ENCODE data around the gene DEDD.
"Not testable (repeated sequence)": the region's sequence is repeated elsewhere in the genome, so short reads cannot be mapped to it uniquely, and the experiment has no call there.

The DEDD gene

GRCh38 chr1:161122967-161123366 is 9.5 kb downstream of the DEDD start:
- DNase-seq (ENCODE audit: low spot score) = no peak

GRCh38 chr1:161121834-161122233 is 10.6 kb downstream of the DEDD start:
- no peak for DNase-seq (ENCODE audit: low spot score)

GRCh38 chr1:161121042-161121650 is 11.3 kb downstream of the DEDD start:
- DNase-seq (ENCODE audit: low spot score) = no peak

GRCh38 chr1:161119092-161119903 is 13.2 kb downstream of the DEDD start:
- DNase-seq (ENCODE audit: low spot score) = no peak

GRCh38 chr1:161117759-161118581 is 14.5 kb downstream of the DEDD start, which contains the start of the genes NIT1 and PFDN2:
Gene NIT1, plus strand, starts transcription at chr1:161118105. Its CDS starts 72 bp downstream, at chr1:161118177.
Gene PFDN2, minus strand, starts transcription at chr1:161118037. Its CDS starts 11 bp downstream, at chr1:161118026.
- DNase-seq (ENCODE audit: low spot score) = peak; percentile 92

- not testable (repeated sequence) for DNase-seq (ENCODE audit: low spot score)
Measured at GRCh38 chr1:161115961-161116360, 16.5 kb downstream of the DEDD start.

- DNase-seq (ENCODE audit: low spot score) = no peak
Measured at GRCh38 chr1:161115132-161115711, 17.2 kb downstream of the DEDD start.

- no peak for DNase-seq (ENCODE audit: low spot score)
Measured at GRCh38 chr1:161114556-161114955, 17.9 kb downstream of the DEDD start.

GRCh38 chr1:161113915-161114314 is 18.6 kb downstream of the DEDD start:
- DNase-seq (ENCODE audit: low spot score) = no peak

GRCh38 chr1:161111527-161111926 is 20.9 kb downstream of the DEDD start:
- DNase-seq (ENCODE audit: low spot score) = no peak

- no peak for DNase-seq (ENCODE audit: low spot score)
Measured at GRCh38 chr1:161111117-161111516, 21.4 kb downstream of the DEDD start.

- DNase-seq (ENCODE audit: low spot score) = no peak
Measured at GRCh38 chr1:161106431-161106830, 26.0 kb downstream of the DEDD start.

- DNase-seq (ENCODE audit: low spot score) = no peak
Measured at GRCh38 chr1:161100556-161100955, 31.9 kb downstream of the DEDD start.

- no peak for DNase-seq (ENCODE audit: low spot score)
Measured at GRCh38 chr1:161099090-161099802, 33.2 kb downstream of the DEDD start.

GRCh38 chr1:161098210-161099068 is 34.0 kb downstream of the DEDD start, which contains the start of gene KLHDC9:
Gene KLHDC9, plus strand, starts transcription at chr1:161098361. Its CDS starts 175 bp downstream, at chr1:161098536.
- peak; percentile 95 for DNase-seq (ENCODE audit: low spot score)

GRCh38 chr1:161096530-161096929 is 35.9 kb downstream of the DEDD start:
- DNase-seq (ENCODE audit: low spot score) = no peak

- no peak for DNase-seq (ENCODE audit: low spot score)
Measured at GRCh38 chr1:161096015-161096414, 36.5 kb downstream of the DEDD start.

- no peak for DNase-seq (ENCODE audit: low spot score)
Measured at GRCh38 chr1:161095230-161095629, 37.2 kb downstream of the DEDD start.

GRCh38 chr1:161094481-161094880 is 38.0 kb downstream of the DEDD start:
- DNase-seq (ENCODE audit: low spot score) = no peak

- DNase-seq (ENCODE audit: low spot score) = no peak
Measured at GRCh38 chr1:161092621-161093028, 39.8 kb downstream of the DEDD start.
